Panc1 (cell line): ENCODE results near the gene NTRK3. TPM values are rescaled to one million over a fixed set of nuclear protein-coding genes. Genes with fewer than 3 reads are reported as not detected.

Experiments
- ATAC-seq: fragments of 200-7000 bp; cut with Tn5 transposase; 2 replicates; pipeline ENCODE4 v1.9.1; 2020; ENCODE audit warnings: mild to moderate bottlenecking, moderate library complexity
- BruUV-seq: library from RNA; stranded (reverse); fragments of 400-500 nt; replicated peaks from 2 replicates; lab custom pipeline; 2021; lab: Mats Ljungman, UMichigan
- CTCF ChIA-PET: fragments of 300-600 bp; sonication (Branson Sonifier 250); formaldehyde crosslinking; loops from one replicate; lab custom pipeline; 2022; ENCODE audit warnings: antibody characterized with exemption; lab: Charles Lee
- POLR2A ChIA-PET: fragments of 300-600 bp; sonication (Branson Sonifier 250); formaldehyde crosslinking; loops from one replicate; lab custom pipeline; 2022; ENCODE audit warnings: antibody characterized with exemption; lab: Charles Lee
- DNase-seq: peaks from one replicate; pipeline ENCODE4 v3.0.0-alpha.2; 2010; ENCODE audit warnings: low read depth, low spot score
- H3K27ac ChIP-seq: 2 replicates; pipeline ENCODE4 v1.5.1; 2011; ENCODE audit warnings: mild to moderate bottlenecking, low read length, inconsistent platforms
- H3K27me3 ChIP-seq: fragments of 200-500 bp; sonication (Bioruptor generic); 2 replicates; pipeline ENCODE4 v1.6.0; 2014; ENCODE audit warnings: low read length, inconsistent platforms; ENCODE audit not compliant: control insufficient read depth, insufficient read depth
- H3K36me3 ChIP-seq: fragments of 200-500 bp; sonication (Bioruptor generic); 2 replicates; pipeline ENCODE4 v1.5.1; 2014; ENCODE audit warnings: inconsistent platforms, mild to moderate bottlenecking, low read length, moderate library complexity; ENCODE audit not compliant: control insufficient read depth, insufficient read depth
- H3K4me1 ChIP-seq: 2 replicates; pipeline ENCODE4 v1.5.1; 2011; ENCODE audit warnings: inconsistent platforms, mild to moderate bottlenecking, low read length, moderate library complexity; ENCODE audit not compliant: control insufficient read depth, insufficient read depth
- H3K4me3 ChIP-seq, 2 experiments: 2 replicates each; pipeline ENCODE4 v1.5.1; 2011 to 2012; ENCODE audit warnings: low read depth in 2 of 2, low read length in 2 of 2, mild to moderate bottlenecking in 2 of 2, inconsistent platforms in 1 of 2, moderate library complexity in 1 of 2
- H3K9me3 ChIP-seq: fragments of 200-500 bp; sonication (Bioruptor generic); 2 replicates; pipeline ENCODE4 v1.5.1; 2014; ENCODE audit warnings: low read depth, mild to moderate bottlenecking, inconsistent platforms, low read length, moderate library complexity; ENCODE audit not compliant: control insufficient read depth, insufficient read depth
- CTCF ChIP-seq: fragments of 450-650 bp; IDR thresholded peaks from 2 replicates; pipeline ENCODE4 v1.5.1; 2017; ENCODE audit warnings: mild to moderate bottlenecking
- POLR2AphosphoS5 ChIP-seq: IDR thresholded peaks from 2 replicates; pipeline ENCODE4 v1.6.1; 2012; ENCODE audit warnings: mild to moderate bottlenecking, low read depth, low read length, moderate library complexity
- REST ChIP-seq, 2 experiments: IDR thresholded peaks; 2 replicates each; pipeline ENCODE4 v1.6.1; 2011 to 2012; ENCODE audit warnings: low read depth in 2 of 2, control low read depth in 1 of 2, low read length in 1 of 2, mild to moderate bottlenecking in 1 of 2, moderate library complexity in 1 of 2; ENCODE audit not compliant: insufficient read depth in 1 of 2
- SIN3A ChIP-seq: IDR thresholded peaks from 2 replicates; pipeline ENCODE4 v1.6.1; 2012; ENCODE audit warnings: low read depth, mild to moderate bottlenecking, low read length, moderate library complexity, borderline replicate concordance; ENCODE audit not compliant: insufficient read depth
- TCF7L2 ChIP-seq: IDR thresholded peaks from 2 replicates; pipeline ENCODE4 v1.6.1; 2011; ENCODE audit warnings: mild to moderate bottlenecking, low read depth, low read length, inconsistent platforms
- in situ Hi-C: cut with HindIII; loops from 2 replicates; pipeline ENCODE4 v1.10.0; 2016; ENCODE audit warnings: low sequenced_read_pairs, low pct_unique_long_range_greater_than_20kb
- intact Hi-C: fragments of 100-400 bp; cut with micrococcal nuclease; formaldehyde crosslinking; loops from one replicate; pipeline ENCODE4 v1.10.0; 2022; ENCODE audit not compliant: unreplicated experiment
- total RNA-seq: library from RNA; stranded (reverse); gene quantifications from one replicate; pipeline ENCODE4 v1.2.1, GENCODE V29; 2021; ENCODE audit not compliant: unreplicated experiment

Gene NTRK3
- total RNA-seq, 1 experiment from 2014 or later, result not detected

GRCh38 chr15:88264622-88265021 is 8.1 kb upstream of the NTRK3 start:
- intact Hi-C loops (loop anchor here (5.0 kb wide), 1 partner anchor 188 kb away; no protein-coding TSS in a partner anchor), in situ Hi-C loops (no loop called here)
- no peak for TF ChIP-seq CTCF
- no peak for TF ChIP-seq REST (IDR thresholded peaks at IDR 0.05; ENCODE audit: insufficient read depth in 1 of 2, low read depth in 2 of 2, low read length in 1 of 2)
- TF ChIP-seq POLR2AphosphoS5, result no peak
- TF ChIP-seq SIN3A, result no peak
- TF ChIP-seq TCF7L2, result no peak
- ATAC-seq, result no peak
- no peaks in the 10 kb centered on the region for H3K4me1 ChIP-seq
- no peaks in the 10 kb centered on the region for H3K9me3 ChIP-seq
- no peak overlapping the region for H3K4me3 ChIP-seq
- peaks cover 5% of the 10 kb centered on the region; the same call in 1 of the 2 replicates for H3K27me3 ChIP-seq
- H3K36me3 ChIP-seq, result no peaks in the 10 kb centered on the region
- POLR2A ChIA-PET, result no interaction called here
- DNase-seq, result no peak
- BruUV-seq, result no TSS peak
- CTCF ChIA-PET, result no interaction called here
- H3K27ac ChIP-seq, result no peak overlapping the region

GRCh38 chr15:88262064-88262463 is 5.5 kb upstream of the NTRK3 start:
- TF ChIP-seq SIN3A, result no peak
- Histone ChIP-seq H3K4me1 (no peaks in the 10 kb centered on the region), H3K27ac (no peak overlapping the region), H3K27me3 (peaks cover 3% of the 10 kb centered on the region; the same call in 1 of the 2 replicates), H3K4me3 (no peak overlapping the region), H3K36me3 (no peaks in the 10 kb centered on the region), H3K9me3 (no peaks in the 10 kb centered on the region)
- ChIA-PET POLR2A (no interaction called here), CTCF (no interaction called here)
- no peak for ATAC-seq
- in situ Hi-C loops, result no loop called here
- intact Hi-C loops, result no loop called here
- no TSS peak for BruUV-seq
- no peak for DNase-seq

- H3K4me3 ChIP-seq, result no peak overlapping the region
- H3K9me3 ChIP-seq, result no peaks in the 10 kb centered on the region
- no peak overlapping the region for H3K27ac ChIP-seq
- H3K4me1 ChIP-seq, result no peaks in the 10 kb centered on the region
- no peaks in the 10 kb centered on the region for H3K36me3 ChIP-seq
- CTCF ChIA-PET, result no interaction called here
- in situ Hi-C loops, result no loop called here
- peaks cover 5% of the 10 kb centered on the region; the same call in 1 of the 2 replicates for H3K27me3 ChIP-seq
- BruUV-seq, result no TSS peak
- intact Hi-C loops, result no loop called here
- no peak for TF ChIP-seq TCF7L2
- no peak for TF ChIP-seq SIN3A
- no peak for TF ChIP-seq CTCF
- no peak for TF ChIP-seq POLR2AphosphoS5
- TF ChIP-seq REST (IDR thresholded peaks at IDR 0.05; ENCODE audit: insufficient read depth in 1 of 2, low read depth in 2 of 2, low read length in 1 of 2), result no peak
- ATAC-seq, result no peak
- POLR2A ChIA-PET, result no interaction called here
- DNase-seq, result no peak
Measured at GRCh38 chr15:88258093-88258641, 1.6 kb upstream of the NTRK3 start.
